SU-DHL-6 (cell line): ENCODE results near the gene ILF2.

Experiments used
- EZH2phosphoT487 ChIP-seq: fragments of 200-600 bp; sonication (generic), shearing (Covaris generic); conservative IDR thresholded peaks from 2 replicates; pipeline ENCODE4 v1.6.1; 2018; ENCODE audit warnings: mild to moderate bottlenecking, antibody characterized with exemption, low read length, moderate library complexity, mixed read lengths
- TF ChIP-seq, protein P1 (sequence below): fragments of 200-600 bp; sonication (generic); IDR thresholded peaks from one replicate; pipeline ENCODE4 v1.5.1; 2017; ENCODE audit warnings: antibody characterized with exemption, mild to moderate bottlenecking, low read length, moderate library complexity; ENCODE audit not compliant: insufficient read depth, poor library complexity, severe bottlenecking

DNA sequence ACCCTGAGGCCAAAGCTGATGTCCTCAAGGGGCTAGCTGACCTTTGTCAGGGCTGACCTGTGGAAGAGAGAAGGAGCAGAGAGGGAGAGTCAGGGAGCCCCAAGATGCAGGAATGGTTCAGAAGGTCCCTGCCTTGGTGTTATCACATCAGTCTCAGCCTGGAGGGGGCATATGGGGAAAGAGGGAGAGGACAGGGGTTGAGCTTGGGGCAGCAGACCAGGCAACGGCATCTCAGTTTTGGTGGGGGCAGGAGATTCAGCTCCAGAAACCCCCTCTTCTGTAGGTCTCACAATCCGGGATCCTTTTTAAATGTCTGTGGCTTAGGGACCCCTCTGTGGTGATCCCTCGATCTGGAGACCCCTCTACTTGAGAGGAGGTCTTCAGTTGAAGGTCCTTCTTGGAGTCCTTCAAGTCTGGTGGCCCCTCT, 44.3 kb downstream of the ILF2 start:
- TF ChIP-seq, protein P1, sequence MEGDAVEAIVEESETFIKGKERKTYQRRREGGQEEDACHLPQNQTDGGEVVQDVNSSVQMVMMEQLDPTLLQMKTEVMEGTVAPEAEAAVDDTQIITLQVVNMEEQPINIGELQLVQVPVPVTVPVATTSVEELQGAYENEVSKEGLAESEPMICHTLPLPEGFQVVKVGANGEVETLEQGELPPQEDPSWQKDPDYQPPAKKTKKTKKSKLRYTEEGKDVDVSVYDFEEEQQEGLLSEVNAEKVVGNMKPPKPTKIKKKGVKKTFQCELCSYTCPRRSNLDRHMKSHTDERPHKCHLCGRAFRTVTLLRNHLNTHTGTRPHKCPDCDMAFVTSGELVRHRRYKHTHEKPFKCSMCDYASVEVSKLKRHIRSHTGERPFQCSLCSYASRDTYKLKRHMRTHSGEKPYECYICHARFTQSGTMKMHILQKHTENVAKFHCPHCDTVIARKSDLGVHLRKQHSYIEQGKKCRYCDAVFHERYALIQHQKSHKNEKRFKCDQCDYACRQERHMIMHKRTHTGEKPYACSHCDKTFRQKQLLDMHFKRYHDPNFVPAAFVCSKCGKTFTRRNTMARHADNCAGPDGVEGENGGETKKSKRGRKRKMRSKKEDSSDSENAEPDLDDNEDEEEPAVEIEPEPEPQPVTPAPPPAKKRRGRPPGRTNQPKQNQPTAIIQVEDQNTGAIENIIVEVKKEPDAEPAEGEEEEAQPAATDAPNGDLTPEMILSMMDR = no peak
- no peak for TF ChIP-seq EZH2phosphoT487
